HEK293 (cell line): Measurements from ENCODE around the gene GJD4.

ENCODE experiments used
- CTCF ChIA-PET: fragments of 350-600 bp; formaldehyde crosslinking; extraction: SDS; loops from one replicate; lab custom pipeline; 2021; ENCODE audit warnings: antibody characterized with exemption; lab: Yijun Ruan, JAX
- POLR2A ChIA-PET: fragments of 300-600 bp; formaldehyde crosslinking; extraction: SDS; loops from one replicate; lab custom pipeline; 2020; ENCODE audit warnings: antibody characterized with exemption, inconsistent platforms; lab: Yijun Ruan, JAX
- H3K27ac ChIP-seq: fragments of 200-500 bp; sonication (Bioruptor generic); 2 replicates; pipeline ENCODE4 v1.5.1; 2014; ENCODE audit warnings: low read depth, low read length, control low read depth, inconsistent platforms; ENCODE audit errors: extremely low read depth
- H3K36me3 ChIP-seq, 2 experiments: fragments of 200-500 bp in 1 of 2; sonication (Bioruptor generic) in 1 of 2; 1 replicate in 1 of 2; 2 replicates in 1 of 2; pipeline ENCODE4 v1.5.1; 2014 to 2017; ENCODE audit warnings: inconsistent platforms in 2 of 2, low read length in 2 of 2; ENCODE audit not compliant: control insufficient read depth in 2 of 2, insufficient read depth in 1 of 2
- H3K4me1 ChIP-seq: fragments of 200-500 bp; sonication (Bioruptor generic); 2 replicates; pipeline ENCODE4 v1.5.1; 2014; ENCODE audit warnings: mild to moderate bottlenecking, low read length, inconsistent platforms; ENCODE audit not compliant: control insufficient read depth, insufficient read depth
- H3K4me3 ChIP-seq: 2 replicates; pipeline ENCODE4 v1.5.1; 2011; ENCODE audit warnings: low read depth, mild to moderate bottlenecking, control low read depth, low read length, moderate library complexity
- H3K9me3 ChIP-seq: fragments of 200-500 bp; sonication (Bioruptor generic); 2 replicates; pipeline ENCODE4 v1.5.1; 2014; ENCODE audit warnings: low read depth, low read length, inconsistent platforms; ENCODE audit not compliant: control insufficient read depth, insufficient read depth
- KLF16 ChIP-seq: fragments of 450-650 bp; formaldehyde crosslinking; IDR thresholded peaks from 2 replicates; pipeline ENCODE4 v1.5.1; 2017; ENCODE audit warnings: missing biosample characterization, missing genetic modification characterization
- KLF8 ChIP-seq: fragments of 450-650 bp; formaldehyde crosslinking; IDR thresholded peaks from 2 replicates; pipeline ENCODE4 v1.5.1; 2016; ENCODE audit warnings: missing biosample characterization, missing genetic modification characterization
- MYNN ChIP-seq: fragments of 450-650 bp; formaldehyde crosslinking; IDR thresholded peaks from 2 replicates; pipeline ENCODE4 v1.5.1; 2016; ENCODE audit warnings: missing biosample characterization, missing genetic modification characterization, borderline replicate concordance
- YY1 ChIP-seq: fragments of 450-650 bp; formaldehyde crosslinking; IDR thresholded peaks from 2 replicates; pipeline ENCODE4 v1.5.1; 2018; ENCODE audit warnings: missing biosample characterization, missing genetic modification characterization
- ZNF350 ChIP-seq: fragments of 450-650 bp; formaldehyde crosslinking; IDR thresholded peaks from 2 replicates; pipeline ENCODE4 v1.5.0; 2017; ENCODE audit warnings: missing biosample characterization, mild to moderate bottlenecking, missing genetic modification characterization
- ZNF548 ChIP-seq: fragments of 450-650 bp; formaldehyde crosslinking; IDR thresholded peaks from 2 replicates; pipeline ENCODE4 v1.5.1; 2016; ENCODE audit warnings: missing biosample characterization, missing genetic modification characterization
- ZNF549 ChIP-seq: fragments of 450-650 bp; IDR thresholded peaks from 2 replicates; pipeline ENCODE4 v1.5.1; 2018; ENCODE audit warnings: missing biosample characterization, missing genetic modification characterization, mild to moderate bottlenecking, inconsistent platforms, moderate library complexity
- ZNF558 ChIP-seq: fragments of 450-650 bp; formaldehyde crosslinking; IDR thresholded peaks from 2 replicates; pipeline ENCODE4 v1.5.1; 2016; ENCODE audit warnings: missing biosample characterization, missing genetic modification characterization
- ZNF692 ChIP-seq: fragments of 450-650 bp; formaldehyde crosslinking; IDR thresholded peaks from 2 replicates; pipeline ENCODE4 v1.5.1; 2016; ENCODE audit warnings: missing biosample characterization, missing genetic modification characterization
- ZSCAN4 ChIP-seq: fragments of 450-650 bp; formaldehyde crosslinking; IDR thresholded peaks from 2 replicates; pipeline ENCODE4 v1.5.1; 2017; ENCODE audit warnings: missing biosample characterization, missing genetic modification characterization
- ZSCAN5A ChIP-seq: fragments of 450-650 bp; formaldehyde crosslinking; IDR thresholded peaks from 2 replicates; pipeline ENCODE4 v1.5.1; 2016; ENCODE audit warnings: missing biosample characterization, missing genetic modification characterization

The GJD4 gene

GRCh38 chr10:35652824-35653223 is 47.7 kb downstream of the GJD4 start:
- no peak overlapping the region for H3K27ac ChIP-seq
- H3K36me3 ChIP-seq, result no peaks in the 10 kb centered on the region
- CTCF ChIA-PET, result no interaction called here
- no peak for TF ChIP-seq KLF8 (tag by site-specific recombination)
- TF ChIP-seq ZNF548 (tag by site-specific recombination), result no peak
- no peak for TF ChIP-seq ZNF350 (tag by site-specific recombination)
- no peak for TF ChIP-seq ZSCAN4
- TF ChIP-seq ZSCAN5A (tag by site-specific recombination), result no peak
- TF ChIP-seq ZNF558 (tag by site-specific recombination), result no peak
- TF ChIP-seq KLF16 (tag by site-specific recombination), result no peak
- no peak for TF ChIP-seq MYNN (tag by site-specific recombination)
- TF ChIP-seq YY1 (tag by site-specific recombination), result no peak
- H3K4me1 ChIP-seq, result no peaks in the 10 kb centered on the region
- no peaks in the 10 kb centered on the region for H3K9me3 ChIP-seq
- POLR2A ChIA-PET, result no interaction called here
- no peak overlapping the region for H3K4me3 ChIP-seq

GRCh38 chr10:35657621-35658020 is 52.5 kb downstream of the GJD4 start:
- TF ChIP-seq ZNF692 (tag by site-specific recombination) (no peak), ZNF549 (tag by site-specific recombination) (no peak)
- no peak overlapping the region for H3K4me3 ChIP-seq
- no peaks in the 10 kb centered on the region for H3K4me1 ChIP-seq
- H3K36me3 ChIP-seq, result no peaks in the 10 kb centered on the region
- no peaks in the 10 kb centered on the region for H3K9me3 ChIP-seq
- ChIA-PET CTCF (interaction anchor here (0.7 to 1.1 kb wide), 2 partner anchors 11 to 462 kb away, joined by 3 read pairs; no protein-coding TSS in a partner anchor), POLR2A (no interaction called here)
- H3K27ac ChIP-seq, result no peak overlapping the region
